ENCODE measurements around the gene S100A8.

The S100A8 gene

GRCh38 chr1:153346077-153346723, 44.7 kb downstream of the S100A8 start:
- no peak for DNase-seq (ENCODE audit: low read depth)
- TF ChIP-seq CTCF (IDR thresholded peaks at IDR 0.05; ENCODE audit: control insufficient read depth, extremely low read depth, insufficient read depth), result no peak
- H3K4me3 ChIP-seq (ENCODE audit: low read depth, low read length), result no peak overlapping the region

GRCh38 chr1:153345187-153346076, 45.4 kb downstream of the S100A8 start:
- TF ChIP-seq CTCF (IDR thresholded peaks at IDR 0.05; ENCODE audit: control insufficient read depth, extremely low read depth, insufficient read depth), result no peak
- no peak overlapping the region for H3K4me3 ChIP-seq (ENCODE audit: low read depth, low read length)
- DNase-seq (ENCODE audit: low read depth), result no peak

GRCh38 chr1:153344718-153345025, 46.2 kb downstream of the S100A8 start:
- DNase-seq (ENCODE audit: low read depth), result no peak
- TF ChIP-seq CTCF (IDR thresholded peaks at IDR 0.05; ENCODE audit: control insufficient read depth, extremely low read depth, insufficient read depth), result no peak
- no peak overlapping the region for H3K4me3 ChIP-seq (ENCODE audit: low read depth, low read length)

- no peak overlapping the region for H3K4me3 ChIP-seq (ENCODE audit: low read depth, low read length)
Observed at GRCh38 chr1:153343811-153344717, 46.8 kb downstream of the S100A8 start.

GRCh38 chr1:153343040-153343681, 47.7 kb downstream of the S100A8 start:
- TF ChIP-seq CTCF (IDR thresholded peaks at IDR 0.05; ENCODE audit: control insufficient read depth, extremely low read depth, insufficient read depth), result no peak
- no peak overlapping the region for H3K4me3 ChIP-seq (ENCODE audit: low read depth, low read length)
- no peak for DNase-seq (ENCODE audit: low read depth)

More at GRCh38 chr1:153343811-153344717, 46.8 kb downstream of the S100A8 start:
- no peak for DNase-seq (ENCODE audit: low read depth)
- TF ChIP-seq CTCF (IDR thresholded peaks at IDR 0.05; ENCODE audit: control insufficient read depth, extremely low read depth, insufficient read depth), result no peak

GRCh38 chr1:153342178-153342577, 48.7 kb downstream of the S100A8 start:
- TF ChIP-seq CTCF (IDR thresholded peaks at IDR 0.05; ENCODE audit: control insufficient read depth, extremely low read depth, insufficient read depth), result no peak
- DNase-seq (ENCODE audit: low read depth), result no peak
- no peak overlapping the region for H3K4me3 ChIP-seq (ENCODE audit: low read depth, low read length)
